Small intestine (tissue), 7 donors: ENCODE results near the gene TCERG1L. TPM values are rescaled to one million over a fixed set of nuclear protein-coding genes. Genes with fewer than 3 reads are reported as not detected.

Source experiments
- DNase-seq, 2 donors: peaks; one replicate each; pipeline versions ENCODE4 v3.0.0 to v3.0.0-alpha.2; 2013
- FAIRE-seq: peaks from 2 replicates; lab custom pipeline; 2012; peaks lifted over from hg19 to GRCh38; lab: Jason Lieb, UNC
- H3K27ac ChIP-seq, 3 donors: one replicate each; pipeline ENCODE4 v1.5.1; 2013; ENCODE audit warnings: low read length in 2 of 3, mild to moderate bottlenecking in 2 of 3, control low read depth in 1 of 3, inconsistent platforms in 1 of 3, low read depth in 1 of 3, moderate library complexity in 1 of 3
- H3K27me3 ChIP-seq, 3 donors: one replicate each; pipeline ENCODE4 v1.6.1; 2013; ENCODE audit warnings: low read length in 3 of 3, inconsistent platforms in 1 of 3; ENCODE audit not compliant: control insufficient read depth in 3 of 3, insufficient read depth in 3 of 3
- H3K36me3 ChIP-seq, 3 donors: one replicate each; pipeline ENCODE4 v1.6.1; 2013; ENCODE audit warnings: low read length in 3 of 3, inconsistent platforms in 1 of 3, low read depth in 1 of 3, mild to moderate bottlenecking in 1 of 3, moderate library complexity in 1 of 3; ENCODE audit not compliant: control insufficient read depth in 3 of 3, insufficient read depth in 2 of 3
- H3K4me1 ChIP-seq, 3 donors: one replicate each; pipeline ENCODE4 v1.6.1; 2013; ENCODE audit warnings: low read length in 2 of 3, inconsistent platforms in 1 of 3, low read depth in 1 of 3, mild to moderate bottlenecking in 1 of 3, moderate library complexity in 1 of 3; ENCODE audit not compliant: control insufficient read depth in 3 of 3, insufficient read depth in 2 of 3
- H3K4me3 ChIP-seq, 3 donors: one replicate each; pipeline ENCODE4 v1.5.1; 2013; ENCODE audit warnings: low read length in 3 of 3, control low read depth in 1 of 3, inconsistent platforms in 1 of 3, low read depth in 1 of 3, mild to moderate bottlenecking in 1 of 3, moderate library complexity in 1 of 3
- H3K9me3 ChIP-seq, 2 donors: one replicate each; pipeline ENCODE4 v1.6.1; 2013; ENCODE audit warnings: low read depth in 1 of 2, low read length in 1 of 2; ENCODE audit not compliant: control insufficient read depth in 2 of 2, insufficient read depth in 1 of 2
- WGBS, 3 donors: extraction: QIAGEN DNeasy Blood & Tissue Kit; methylation state at CpG; one replicate each; pipeline ENCODE4 v1.1.7; 2013; 5-methylcytosine and 5-hydroxymethylcytosine counted together
- polyA plus RNA-seq, 4 donors: library from polyadenylated mRNA; stranded (reverse) in 3 of 4; unstranded in 1 of 4; fragments of 200-250 nt in 3 of 4; fragments of 120-200 nt in 1 of 4; gene quantifications; one replicate each; pipeline versions ENCODE4 v1.2.1 to v1.2.3, GENCODE V29; 2013
- donor health status: healthy with polysubstance abuse.
- donor health status: control.
- donor health status: control.
- donor health status: Bipolar disorder and iron deficiency.
- donor health status: healthy.

Gene TCERG1L
- polyA plus RNA-seq, 4 donors: 0.04 to 0.12 TPM; not detected in 2

DNA sequence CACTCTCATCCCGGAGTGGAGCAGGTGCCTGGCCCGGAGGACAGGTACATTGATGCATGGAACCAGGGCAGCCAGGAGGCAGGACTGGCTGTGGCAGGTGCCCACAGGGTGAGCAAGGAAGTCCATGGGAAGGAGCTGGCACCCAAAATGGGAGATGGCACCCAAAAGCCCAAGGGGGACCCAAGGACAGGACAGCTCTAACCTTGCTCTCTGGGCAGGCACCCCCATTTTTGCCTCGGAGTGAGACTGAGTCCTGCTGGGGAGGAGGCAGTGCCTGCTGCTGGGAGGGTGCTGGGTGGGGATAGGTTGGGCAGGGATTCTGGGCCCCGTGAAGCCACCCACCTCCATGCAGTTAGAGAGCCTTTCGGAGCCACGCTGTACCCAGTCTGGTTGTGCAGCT, 234.5 kb downstream of the TCERG1L start:
- Histone ChIP-seq H3K4me3 (no peak overlapping the region), H3K9me3 (no peaks in the 10 kb centered on the region), H3K27ac (no peak overlapping the region), H3K4me1 (no peaks in the 10 kb centered on the region), H3K27me3 (no peaks in the 10 kb centered on the region), H3K36me3 (no peaks in the 10 kb centered on the region)
- 86 to 89% (median 87%) methylated on average over 6 of the region's 6 CpGs for WGBS, 3 donors
- no peak for DNase-seq
- FAIRE-seq: no peak

DNA sequence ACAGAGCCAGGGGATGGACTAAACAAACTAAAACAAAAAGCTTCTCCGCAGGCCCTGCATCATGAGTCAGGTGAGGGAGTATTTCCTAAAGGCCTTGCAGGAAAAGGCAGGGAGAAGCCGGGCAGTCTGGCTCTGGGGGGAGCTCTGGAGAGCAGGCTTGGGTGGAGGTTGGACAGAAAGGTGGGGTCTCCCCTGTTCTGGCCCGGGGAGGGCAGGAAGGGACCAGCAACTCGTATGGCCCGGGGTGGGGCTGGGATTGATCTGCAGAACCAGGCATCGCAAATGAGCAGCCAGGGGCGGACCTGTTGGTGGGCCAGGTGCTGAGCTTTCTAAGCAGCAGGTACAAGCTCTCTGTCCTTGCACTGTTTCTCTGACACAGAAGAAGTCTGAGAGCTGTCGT, 235.2 kb downstream of the TCERG1L start:
- WGBS, 3 donors: 70 to 83% (median 75%) methylated on average over 8 of the region's 8 CpGs

DNA sequence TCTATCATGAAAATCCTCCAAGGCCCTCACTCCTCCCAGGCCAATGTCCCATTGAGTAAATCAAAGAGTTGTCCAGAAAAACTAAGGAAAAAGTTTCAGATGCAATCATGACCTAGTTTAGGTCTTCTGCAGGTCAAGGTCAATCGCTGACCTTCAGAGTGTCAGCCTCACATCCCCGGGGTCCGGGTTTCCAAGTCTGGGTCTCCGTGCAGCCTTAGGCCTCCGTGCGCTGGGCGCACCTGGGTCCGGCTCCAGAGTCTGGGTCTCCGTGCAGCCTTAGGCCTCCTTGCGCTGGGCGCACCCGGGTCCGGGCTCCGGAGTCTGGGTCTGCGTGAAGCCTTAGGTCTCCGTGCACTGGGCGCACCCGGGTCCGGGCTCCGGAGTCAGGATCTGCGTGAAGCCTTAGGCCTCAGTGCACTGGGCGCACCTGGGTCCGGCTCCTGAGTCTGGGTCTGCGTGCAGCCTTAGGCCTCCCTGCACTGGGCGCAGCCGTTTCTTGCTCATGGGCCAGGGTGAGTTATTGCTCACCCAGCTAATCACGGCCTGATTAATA, 236.2 kb downstream of the TCERG1L start:
- Histone ChIP-seq H3K27ac (no peak overlapping the region), H3K4me1 (no peaks in the 10 kb centered on the region), H3K27me3 (no peaks in the 10 kb centered on the region), H3K4me3 (no peak overlapping the region), H3K9me3 (no peaks in the 10 kb centered on the region), H3K36me3 (no peaks in the 10 kb centered on the region)
- 93 to 97% (median 96%) methylated on average over 26 to 27 of the region's 27 CpGs for WGBS, 3 donors
- no peak for DNase-seq
- no peak for FAIRE-seq

More for the DNA sequence above, 235.2 kb downstream of the TCERG1L start:
- Histone ChIP-seq H3K27ac (no peak overlapping the region), H3K9me3 (no peaks in the 10 kb centered on the region), H3K36me3 (no peaks in the 10 kb centered on the region), H3K4me3 (no peak overlapping the region), H3K4me1 (no peaks in the 10 kb centered on the region), H3K27me3 (no peaks in the 10 kb centered on the region)
- FAIRE-seq: no peak
- no peak for DNase-seq

DNA sequence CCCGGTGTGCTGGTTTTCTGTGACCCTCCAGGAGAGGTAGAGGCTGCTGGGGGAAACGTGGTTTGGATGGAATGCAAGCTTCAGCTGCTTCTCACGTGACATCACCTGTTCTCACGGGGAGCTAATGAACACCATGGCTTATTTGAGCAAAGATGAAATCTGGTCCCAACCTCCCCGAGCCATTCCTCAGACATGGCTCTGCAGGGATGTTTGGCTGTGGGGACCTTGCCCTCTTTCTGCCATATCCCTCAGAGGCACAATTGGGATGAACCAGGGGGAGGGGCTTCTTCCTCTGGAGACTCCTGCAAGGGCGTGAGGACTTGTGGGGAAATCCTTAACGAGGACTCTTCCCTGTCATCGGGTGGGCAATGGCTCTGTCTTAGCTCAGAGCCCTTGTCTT, 236.8 kb downstream of the TCERG1L start:
- 73 to 83% (median 82%) methylated on average over 8 of the region's 8 CpGs for WGBS, 3 donors
- H3K9me3 ChIP-seq: no peaks in the 10 kb centered on the region
- no peaks in the 10 kb centered on the region for H3K36me3 ChIP-seq
- no peak for DNase-seq
- H3K4me3 ChIP-seq: no peak overlapping the region
- H3K27me3 ChIP-seq: no peaks in the 10 kb centered on the region
- H3K4me1 ChIP-seq: no peaks in the 10 kb centered on the region
- FAIRE-seq: no peak
- no peak overlapping the region for H3K27ac ChIP-seq

DNA sequence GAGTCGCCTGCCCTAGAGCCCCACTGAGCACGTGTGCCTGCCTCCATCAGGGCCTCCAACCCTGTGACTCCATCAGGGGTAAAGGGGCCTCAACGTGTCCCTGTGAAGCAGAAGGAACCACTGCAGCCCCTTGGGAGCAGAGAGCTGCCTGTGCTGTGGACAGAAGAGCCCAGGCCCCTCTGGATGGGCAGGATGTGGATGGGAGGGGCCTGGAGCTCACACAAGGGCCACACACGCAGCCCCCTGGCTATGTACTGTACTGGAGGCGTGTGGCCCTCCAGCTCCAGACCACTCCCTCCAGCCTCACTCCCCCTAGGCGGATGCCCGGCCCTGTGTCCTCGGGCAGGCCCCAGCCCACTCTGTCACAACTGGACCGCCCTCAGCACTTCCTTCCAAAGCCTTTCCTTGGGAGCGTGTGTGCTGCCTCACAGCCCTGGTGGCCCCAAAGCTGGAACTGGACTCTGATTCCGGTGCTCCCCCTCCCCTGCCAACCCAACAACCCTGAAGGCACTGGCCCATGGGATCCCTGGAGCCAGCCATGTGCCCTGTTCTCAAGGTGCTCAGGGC, 238.0 kb downstream of the TCERG1L start:
- Histone ChIP-seq H3K9me3 (no peaks in the 10 kb centered on the region), H3K27ac (no peak overlapping the region), H3K4me3 (no peak overlapping the region), H3K36me3 (no peaks in the 10 kb centered on the region), H3K4me1 (no peaks in the 10 kb centered on the region), H3K27me3 (no peaks in the 10 kb centered on the region)
- WGBS, 3 donors: 59 to 75% (median 71%) methylated on average over 10 to 11 of the region's 11 CpGs
- DNase-seq: no peak
- FAIRE-seq: no peak

DNA sequence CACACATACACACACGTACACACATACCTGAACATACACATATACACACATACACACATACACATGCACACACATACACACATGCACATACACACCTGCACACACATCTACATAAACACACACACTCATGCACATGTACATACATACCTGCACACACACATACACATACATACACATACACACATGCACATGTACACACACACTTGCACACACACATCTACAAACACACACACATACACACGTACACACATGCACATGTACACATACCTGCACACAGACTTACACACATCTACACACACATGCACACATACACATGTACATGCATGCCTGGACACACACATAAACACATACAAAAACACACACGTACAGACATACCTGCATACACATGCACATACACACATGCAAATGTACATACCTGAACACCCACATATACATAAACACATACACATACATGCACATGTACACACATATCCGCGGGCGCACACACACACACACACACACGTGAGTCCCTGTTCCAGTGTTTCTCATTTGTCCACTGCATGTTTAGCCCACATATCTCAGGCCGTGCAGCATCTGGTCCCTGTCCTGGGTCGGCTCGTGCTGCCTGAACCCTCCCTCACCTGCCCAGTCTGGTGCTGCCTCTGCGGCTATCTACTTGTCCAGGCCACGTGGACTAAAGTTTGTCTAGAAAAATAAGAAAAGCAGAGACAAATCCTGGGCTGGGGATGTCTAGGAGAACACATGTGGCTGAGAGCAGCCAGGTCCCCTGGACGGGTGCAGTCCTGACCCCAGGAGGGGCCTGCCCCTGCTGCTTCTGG, 238.7 kb downstream of the TCERG1L start:
- no peaks in the 10 kb centered on the region for H3K36me3 ChIP-seq
- H3K4me1 ChIP-seq: no peaks in the 10 kb centered on the region
- no peak for DNase-seq
- H3K27me3 ChIP-seq: no peaks in the 10 kb centered on the region
- no peak overlapping the region for H3K27ac ChIP-seq
- 87 to 92% (median 88%) methylated on average over 13 of the region's 13 CpGs for WGBS, 3 donors
- FAIRE-seq: no peak
- H3K4me3 ChIP-seq: no peak overlapping the region
- H3K9me3 ChIP-seq: no peaks in the 10 kb centered on the region

DNA sequence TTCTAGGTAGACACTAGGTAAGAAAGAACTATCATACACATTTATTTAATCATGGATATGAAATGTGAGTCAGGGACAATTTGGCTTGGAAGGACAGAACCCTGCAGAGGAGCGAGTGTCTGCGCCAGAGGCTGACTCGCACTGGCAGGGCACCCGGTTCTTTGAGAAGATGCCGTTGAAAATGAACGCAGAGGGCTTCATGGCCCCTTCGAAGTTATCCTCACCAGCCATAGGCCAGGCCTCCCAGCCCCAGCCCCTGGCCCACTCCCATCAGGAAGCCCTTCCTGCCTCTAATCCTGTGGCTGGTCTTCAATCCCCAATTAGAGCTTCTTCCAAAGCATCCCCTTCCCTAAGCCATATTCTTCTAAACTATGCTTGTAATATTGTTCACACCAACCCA, 239.8 kb downstream of the TCERG1L start:
- 90 to 94% (median 90%) methylated on average over 7 of the region's 7 CpGs for whole genome bisulfite sequencing, 3 donors
- Histone ChIP-seq H3K4me3 (no peak overlapping the region), H3K27me3 (no peaks in the 10 kb centered on the region), H3K9me3 (no peaks in the 10 kb centered on the region), H3K27ac (no peak overlapping the region), H3K4me1 (no peaks in the 10 kb centered on the region), H3K36me3 (no peaks in the 10 kb centered on the region)
- no peak for FAIRE-seq
- DNase-seq: no peak

DNA sequence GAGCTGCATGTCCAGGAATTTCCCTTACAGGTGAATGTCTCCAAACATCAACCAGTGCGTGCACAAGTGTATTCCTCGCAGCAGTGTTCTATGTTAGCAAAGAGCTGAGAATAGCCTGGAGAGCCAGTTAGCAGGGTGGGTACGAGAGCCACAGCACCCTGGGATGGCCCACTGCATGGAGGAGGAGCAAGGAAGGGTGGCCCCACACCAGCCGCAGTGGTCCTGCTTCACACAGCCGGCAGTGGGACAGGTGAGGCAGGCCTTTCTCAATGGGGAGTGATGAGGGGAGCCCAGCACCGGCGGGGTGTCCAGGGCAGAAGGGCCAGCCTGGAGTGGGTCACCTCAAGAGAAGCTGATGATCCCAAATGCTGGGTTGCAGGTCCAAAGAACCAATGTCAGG, 240.7 kb downstream of the TCERG1L start:
- Histone ChIP-seq H3K4me3 (no peak overlapping the region), H3K9me3 (no peaks in the 10 kb centered on the region), H3K27me3 (no peaks in the 10 kb centered on the region), H3K4me1 (no peaks in the 10 kb centered on the region), H3K27ac (no peak overlapping the region), H3K36me3 (no peaks in the 10 kb centered on the region)
- DNase-seq (no peak), FAIRE-seq (no peak)
- 86 to 88% (median 87%) methylated on average over 7 of the region's 7 CpGs for WGBS, 3 donors
